T-helper 9 cell (primary cell): ENCODE measurements around the gene NFE2L2.
"Not testable (repeated sequence)": the region's sequence is repeated elsewhere in the genome, so short reads cannot be mapped to it uniquely, and the experiment has no call there.

Experiments
- DNase-seq: peaks from one replicate; pipeline ENCODE4 v3.0.0-alpha.2; 2020

Gene NFE2L2

DNA sequence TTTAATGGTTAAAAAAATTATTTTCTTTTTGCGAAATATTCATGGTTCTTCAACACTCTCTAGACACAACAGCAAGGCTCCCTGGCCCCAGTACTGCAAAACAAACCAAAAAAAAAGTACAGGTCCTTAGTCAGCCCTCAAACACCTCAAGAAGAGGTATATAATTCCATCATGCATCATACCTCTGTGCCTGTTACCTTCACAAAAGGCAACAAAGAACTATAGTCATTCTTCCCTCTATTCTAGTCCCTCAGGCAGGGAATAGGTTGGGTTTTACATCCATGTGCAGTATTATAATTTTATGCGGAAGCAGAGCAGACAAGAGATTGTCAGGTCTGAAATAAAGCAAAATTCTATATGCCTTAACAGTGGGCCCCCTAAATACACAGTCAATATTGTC lies 8.5 kb downstream of the NFE2L2 start:
- DNase-seq, result no peak

DNA sequence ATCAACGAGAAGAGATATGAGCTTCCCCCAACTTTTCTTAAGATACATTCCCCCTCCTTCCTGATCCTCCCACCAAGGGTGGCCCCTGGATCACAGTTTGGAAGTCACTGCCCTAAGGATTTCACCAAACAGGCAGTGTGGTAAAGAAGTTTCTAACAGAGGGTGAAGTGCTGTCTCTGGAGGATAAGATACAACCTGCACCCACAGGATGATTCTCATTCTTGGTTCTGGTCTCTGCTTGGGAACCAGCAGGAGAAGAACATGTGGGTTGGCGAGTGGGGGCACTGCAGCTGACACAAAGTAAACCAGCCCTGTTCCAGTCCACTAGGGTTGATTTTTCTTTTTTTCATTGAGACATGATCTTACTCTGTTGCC lies 9.3 kb downstream of the NFE2L2 start:
- no peak for DNase-seq

GRCh38 chr2:177254433-177255226 lies 9.9 kb downstream of the NFE2L2 start:
- no peak for DNase-seq

- no peak for DNase-seq
Observed at GRCh38 chr2:177253704-177254103, 10.8 kb downstream of the NFE2L2 start.

DNA sequence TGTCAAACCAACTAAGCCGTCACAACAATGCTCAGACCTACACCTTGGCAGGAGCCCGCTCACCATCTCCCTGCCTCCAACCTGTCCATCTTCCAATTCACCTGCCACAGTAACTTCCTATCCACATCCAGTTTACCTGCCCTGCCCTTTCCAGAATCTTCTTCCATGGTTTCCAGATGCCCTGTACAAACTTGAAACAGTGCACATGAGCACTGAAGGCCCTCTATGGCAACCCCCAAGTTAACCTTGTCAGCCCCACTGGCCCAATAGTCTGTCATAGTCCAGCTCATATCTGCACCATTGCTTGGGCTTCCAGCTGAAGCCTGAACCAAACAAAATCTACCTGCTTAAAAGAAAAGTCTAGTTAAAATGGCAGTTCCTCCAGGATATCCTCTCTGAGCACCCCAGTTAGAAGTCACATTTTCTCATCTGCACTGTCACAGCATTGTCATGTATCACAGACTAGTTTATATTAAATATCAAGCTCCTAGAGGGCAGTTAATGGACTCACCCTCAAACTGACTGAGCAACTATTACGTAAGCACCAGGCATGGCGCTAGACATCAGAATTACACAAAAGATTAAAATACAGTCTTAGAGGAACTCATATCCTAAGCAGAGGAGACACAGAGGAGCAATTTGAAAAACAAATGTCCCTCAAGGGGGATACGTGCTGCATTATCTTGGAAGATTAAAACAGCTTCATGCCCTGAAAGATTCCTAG lies 11.6 kb downstream of the NFE2L2 start:
- no peak for DNase-seq

DNA sequence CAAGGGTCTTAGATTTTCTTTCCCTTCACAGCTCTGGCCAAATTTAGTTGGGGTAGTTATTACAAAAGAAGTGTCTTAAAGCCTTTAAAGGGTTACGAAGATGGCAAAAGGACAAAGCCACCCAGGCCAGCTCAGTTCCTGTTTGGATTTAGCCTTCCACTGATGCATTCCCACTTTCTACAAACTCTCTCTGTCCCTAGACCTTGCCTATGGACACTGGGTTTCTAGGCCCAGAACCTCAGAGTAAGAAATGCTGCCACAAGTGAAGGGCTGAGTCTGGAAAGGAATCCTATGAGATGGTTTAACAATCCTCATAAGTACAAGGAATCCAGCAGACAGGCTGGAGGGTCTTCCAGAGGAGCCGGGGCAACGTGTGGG lies 13.4 kb downstream of the NFE2L2 start:
- DNase-seq, result no peak

GRCh38 chr2:177250461-177250860 lies 14.1 kb downstream of the NFE2L2 start:
- DNase-seq, result no peak

- DNase-seq, result no peak
Observed at GRCh38 chr2:177249038-177249437, 15.5 kb downstream of the NFE2L2 start.

GRCh38 chr2:177247693-177248262 lies 16.7 kb downstream of the NFE2L2 start:
- no peak for DNase-seq

DNA sequence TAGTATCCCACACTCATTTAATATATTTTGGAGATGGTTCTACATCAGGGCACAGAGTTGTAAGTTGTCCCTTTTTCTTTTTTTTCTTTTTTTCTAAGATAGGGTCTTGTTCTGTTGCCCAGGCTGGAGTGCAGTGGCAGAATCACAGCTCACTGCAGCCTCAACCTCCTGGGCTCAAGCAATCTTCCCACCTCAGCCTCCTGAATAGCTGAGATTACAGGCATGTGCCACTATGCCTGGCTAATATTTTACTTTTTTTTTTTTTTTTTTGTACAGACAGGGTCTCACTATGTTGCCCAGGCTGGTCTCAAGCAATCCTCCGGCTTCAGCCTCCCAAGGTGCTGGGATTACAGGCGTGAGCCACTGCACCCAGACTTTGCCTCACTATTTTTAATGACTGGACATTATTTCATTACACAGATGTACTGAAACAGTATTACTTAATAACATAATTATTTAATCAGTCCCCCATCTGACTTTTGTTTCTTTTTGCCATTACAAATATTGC lies 17.9 kb downstream of the NFE2L2 start:
- DNase-seq, result not testable (repeated sequence)

- DNase-seq, result no peak
Observed at GRCh38 chr2:177246000-177246399, 18.5 kb downstream of the NFE2L2 start.

DNA sequence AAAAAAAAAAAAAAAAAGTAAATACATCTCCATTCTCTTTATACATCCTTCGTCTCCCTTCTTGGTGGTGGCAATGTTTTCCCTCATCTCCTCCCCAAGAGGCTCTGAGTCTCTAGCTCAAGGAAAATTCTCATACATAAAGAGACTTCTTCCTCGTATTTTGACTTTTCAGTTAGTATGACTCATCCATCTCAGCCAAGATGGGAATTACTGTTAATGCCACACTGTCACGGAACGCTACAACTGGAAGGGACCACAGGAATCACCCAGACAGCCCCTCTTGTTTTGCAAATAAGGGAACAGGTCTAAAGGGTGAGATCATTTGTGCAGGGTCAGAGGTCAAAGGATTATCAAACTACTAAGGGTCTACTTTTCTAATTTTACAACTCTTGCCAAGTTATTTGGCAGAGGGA lies 19.5 kb downstream of the NFE2L2 start:
- no peak for DNase-seq

- no peak for DNase-seq
Observed at GRCh38 chr2:177244244-177244771, 20.2 kb downstream of the NFE2L2 start.

DNA sequence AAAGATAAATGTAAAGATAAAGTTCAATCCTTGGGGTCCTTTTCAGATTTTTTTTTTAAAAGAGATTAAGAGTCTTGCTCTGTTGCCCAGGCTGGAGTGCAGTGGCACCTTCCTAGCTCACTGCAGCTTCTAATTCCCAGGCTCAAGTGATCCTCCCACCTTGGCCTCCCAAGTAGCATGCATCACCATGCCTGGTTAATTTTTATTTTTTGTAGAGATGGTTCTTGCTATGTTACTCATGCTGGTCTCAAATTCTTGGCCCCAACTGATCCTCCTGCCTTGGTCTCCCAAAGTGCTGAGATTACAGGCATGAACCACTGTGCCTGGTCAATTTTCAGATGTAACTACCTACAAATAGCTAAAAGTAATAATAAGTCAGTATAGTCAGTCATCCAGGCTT lies 21.1 kb downstream of the NFE2L2 start:
- DNase-seq, result no peak

GRCh38 chr2:177243073-177243472 lies 21.5 kb downstream of the NFE2L2 start:
- no peak for DNase-seq

GRCh38 chr2:177242121-177242987 lies 22.2 kb downstream of the NFE2L2 start:
- no peak for DNase-seq

DNA sequence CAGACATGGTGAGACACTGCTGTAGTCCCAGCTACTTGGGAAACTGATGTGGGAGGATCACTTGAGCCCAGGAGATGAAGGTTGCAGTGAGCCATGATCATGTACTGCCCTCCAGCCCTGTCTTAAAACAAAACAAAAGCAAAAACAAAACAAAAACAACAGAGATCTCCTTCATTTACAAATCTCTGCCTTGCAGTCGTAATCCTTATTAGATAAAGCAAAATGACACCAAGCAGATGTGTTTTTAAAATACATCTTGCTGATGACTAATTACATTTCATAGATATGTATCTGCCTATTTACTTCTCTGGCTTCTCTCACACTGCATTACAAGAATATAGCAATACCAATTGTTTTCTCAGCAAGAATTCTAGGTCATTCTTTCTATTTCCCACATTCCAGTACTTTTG lies 22.8 kb downstream of the NFE2L2 start:
- DNase-seq, result no peak

DNA sequence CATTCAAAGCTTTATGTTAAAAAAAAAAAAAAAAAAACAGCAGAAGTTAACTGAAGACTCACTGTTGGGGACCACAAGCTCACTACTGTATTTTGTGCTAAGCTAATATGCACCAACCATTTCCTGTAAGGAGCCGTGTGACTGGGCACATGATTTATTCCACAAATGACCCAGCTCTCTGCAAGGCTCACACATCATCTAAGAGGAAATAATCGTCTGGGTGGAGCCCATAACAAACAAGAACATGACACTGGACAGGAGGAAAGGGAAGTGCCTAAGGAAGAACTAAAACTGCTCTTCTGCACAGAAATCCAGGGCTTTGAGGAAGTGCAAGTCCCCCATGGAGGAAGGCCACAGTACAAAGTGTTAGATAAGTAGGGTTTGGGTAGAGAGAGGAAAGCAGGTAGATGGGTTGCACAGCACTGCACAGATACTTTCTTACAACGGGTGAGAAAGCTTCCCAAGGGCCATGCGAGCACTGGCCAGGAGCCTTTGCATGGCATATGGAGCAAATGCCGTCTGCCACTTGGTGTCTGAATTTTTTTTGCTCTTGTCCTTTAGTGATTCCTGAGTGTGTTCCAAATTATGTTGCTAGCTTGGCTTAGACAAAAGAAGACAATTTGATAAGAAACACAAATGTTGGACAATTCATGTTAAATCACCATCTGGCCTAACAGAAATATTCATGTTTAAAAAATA lies 24.4 kb downstream of the NFE2L2 start:
- no peak for DNase-seq

DNA sequence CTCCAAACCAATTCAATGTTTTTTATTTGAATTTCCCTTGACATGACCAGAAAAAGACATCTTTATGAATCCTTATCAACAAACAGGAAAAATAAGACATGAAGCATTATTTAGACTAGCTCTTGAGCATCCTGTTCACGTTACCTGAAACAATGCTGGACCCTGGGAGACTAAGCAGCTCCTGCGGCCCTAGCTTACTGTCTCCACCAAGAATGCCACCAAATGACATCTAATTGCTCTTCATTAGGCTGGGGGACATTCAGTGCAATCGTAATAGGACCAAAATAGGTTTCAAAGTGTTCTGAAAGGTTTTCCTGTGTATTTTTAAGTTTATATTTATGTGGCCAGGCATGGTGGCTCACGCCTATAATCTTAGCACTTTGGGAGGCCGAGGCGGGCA lies 25.5 kb downstream of the NFE2L2 start:
- no peak for DNase-seq

- no peak for DNase-seq
Observed at GRCh38 chr2:177237932-177238331, 26.6 kb downstream of the NFE2L2 start.

- DNase-seq, result no peak
Observed at GRCh38 chr2:177235855-177236437, 28.6 kb downstream of the NFE2L2 start.

- DNase-seq, result no peak
Observed at GRCh38 chr2:177234267-177234666, 30.3 kb downstream of the NFE2L2 start.
